HG03378 (cell line): ENCODE measurements around the gene PIH1D1.

Source experiments
- ATAC-seq: cut with Tn5 transposase; IDR thresholded peaks from one replicate; pipeline ENCODE4 v1.9.1; 2021; ENCODE audit warnings: mild to moderate bottlenecking, moderate library complexity; ENCODE audit not compliant: unreplicated experiment

Gene PIH1D1

GRCh38 chr19:49436381-49437017 is 15.1 kb downstream of the PIH1D1 start:
- ATAC-seq, result no peak

DNA sequence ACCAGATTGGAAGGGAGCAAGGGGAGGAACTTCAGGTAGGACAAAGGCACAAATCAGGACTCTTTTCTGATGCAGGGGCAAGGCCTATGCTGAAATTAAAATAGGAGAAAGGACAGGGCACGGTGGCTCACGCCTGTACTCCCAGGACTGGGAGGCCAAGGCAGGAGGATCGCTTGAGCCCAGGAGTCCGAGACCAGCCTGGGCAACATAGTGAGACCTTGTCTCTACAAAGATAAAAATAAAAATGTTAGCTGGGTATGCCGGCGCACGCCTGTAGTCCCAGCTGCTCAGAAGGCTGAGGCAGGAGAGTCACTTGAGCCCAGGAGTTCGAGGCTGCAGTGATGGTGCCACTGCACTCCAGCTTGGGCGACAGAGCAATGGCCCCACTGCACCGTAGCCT is 15.9 kb downstream of the PIH1D1 start:
- no peak for ATAC-seq

- no peak for ATAC-seq
These were observed 16.6 kb downstream of the PIH1D1 start for GRCh38 chr19:49434907-49435583.

- no peak for ATAC-seq
These were observed 18.2 kb downstream of the PIH1D1 start for GRCh38 chr19:49433240-49433901.

GRCh38 chr19:49432141-49433073 is 19.2 kb downstream of the PIH1D1 start:
- ATAC-seq, result no peak

GRCh38 chr19:49431330-49431749 is 20.3 kb downstream of the PIH1D1 start:
- no peak for ATAC-seq

DNA sequence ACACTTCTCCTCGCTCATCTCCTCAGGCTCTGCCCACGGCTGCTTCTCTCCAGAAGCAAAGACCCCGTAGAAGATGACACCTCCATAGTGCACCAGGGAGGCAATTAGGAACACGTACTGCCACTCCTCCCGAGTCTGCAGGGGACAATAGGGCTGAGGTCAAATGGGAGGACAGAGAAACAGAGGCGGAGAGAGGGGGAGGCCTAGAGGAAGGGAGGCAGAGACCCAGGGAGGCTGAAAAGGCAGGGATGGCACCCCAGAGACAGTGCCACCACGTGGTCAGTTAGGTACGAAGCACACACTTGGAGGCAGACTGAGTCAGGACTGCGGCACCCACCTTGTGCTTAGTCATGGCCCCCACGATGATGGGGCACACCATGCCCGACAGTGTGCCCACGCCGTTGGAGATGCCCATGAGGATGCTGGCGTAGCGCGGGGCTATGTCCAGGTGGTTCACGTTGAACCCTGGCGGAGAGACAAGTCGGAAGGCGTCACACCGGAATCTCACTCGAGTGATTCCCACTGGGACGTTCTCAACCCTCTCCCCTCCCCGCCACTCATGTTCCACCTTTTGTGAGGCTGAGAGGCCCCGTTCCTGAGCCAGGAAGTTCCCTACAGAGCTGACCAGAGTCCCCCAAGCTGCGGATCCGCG is 20.8 kb downstream of the PIH1D1 start:
- no peak for ATAC-seq

DNA sequence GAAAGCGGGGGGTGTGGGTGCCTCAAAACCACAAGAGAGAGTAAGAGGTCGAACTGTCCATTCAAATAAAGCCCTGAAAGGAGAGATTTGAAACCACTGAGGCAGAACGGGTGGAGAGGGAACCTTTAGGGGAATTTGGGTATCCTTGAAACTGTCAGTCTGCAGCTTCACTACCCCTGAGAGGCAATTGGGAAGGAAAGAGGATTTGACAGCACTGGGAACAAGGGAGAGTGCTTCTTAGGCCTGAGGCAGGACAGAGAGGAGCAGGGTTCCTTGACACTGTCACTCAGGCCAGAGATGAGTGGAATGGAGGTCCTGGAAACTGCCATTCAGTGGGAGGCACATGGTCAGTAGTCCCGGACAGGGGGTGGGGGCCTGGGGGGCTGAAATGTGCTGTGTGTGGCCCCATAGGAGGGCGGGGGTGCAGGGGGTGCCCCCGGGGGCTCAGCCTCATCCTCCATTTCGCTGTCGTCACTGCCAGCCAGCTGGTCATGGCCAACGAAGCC is 21.4 kb downstream of the PIH1D1 start:
- no peak for ATAC-seq

DNA sequence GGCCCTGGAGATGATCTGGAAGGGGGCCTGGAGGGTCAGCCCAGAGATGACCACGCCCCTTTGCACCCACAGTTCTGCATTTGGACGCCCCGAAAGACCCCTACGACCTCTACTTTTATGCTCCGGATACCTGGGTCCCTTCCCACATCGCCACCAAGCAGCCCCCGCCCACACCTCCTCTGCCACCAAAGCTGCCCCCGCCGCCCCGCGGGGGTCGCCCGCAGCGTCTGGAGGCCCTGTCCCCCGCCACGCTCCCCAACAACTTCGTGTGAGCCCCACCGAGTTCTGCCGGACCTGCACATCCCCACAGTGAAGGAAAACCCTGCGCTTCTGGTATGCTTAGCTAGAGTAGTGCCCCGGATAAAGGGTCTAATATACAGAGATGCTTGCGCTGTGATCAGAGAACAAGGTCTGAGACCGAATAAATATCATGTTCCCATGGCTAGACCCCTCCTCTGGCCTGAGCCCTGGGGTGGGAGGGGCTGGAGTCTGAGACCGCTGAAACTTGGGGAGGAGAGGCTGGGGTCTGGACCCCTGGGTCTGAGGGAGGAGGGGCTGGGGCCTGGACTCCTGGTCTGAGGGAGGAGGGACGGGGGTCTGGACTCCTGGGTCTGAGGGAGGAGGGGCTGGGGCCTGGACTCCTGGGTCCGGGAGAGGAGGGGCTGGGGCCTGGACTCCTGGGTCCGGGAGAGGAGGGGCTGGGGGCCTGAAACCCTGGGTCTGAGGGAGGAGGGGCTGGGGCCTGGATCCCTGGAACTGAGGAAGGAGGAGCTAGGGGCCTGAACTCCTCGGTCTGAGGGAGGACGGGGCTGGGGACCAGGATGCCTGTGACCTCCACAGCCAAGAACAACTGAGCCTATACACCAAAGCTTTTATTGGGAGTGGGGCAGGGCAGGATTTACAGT is 22.8 kb downstream of the PIH1D1 start:
- no peak for ATAC-seq

- no peak for ATAC-seq
These were observed 23.6 kb downstream of the PIH1D1 start for GRCh38 chr19:49427855-49428546.

DNA sequence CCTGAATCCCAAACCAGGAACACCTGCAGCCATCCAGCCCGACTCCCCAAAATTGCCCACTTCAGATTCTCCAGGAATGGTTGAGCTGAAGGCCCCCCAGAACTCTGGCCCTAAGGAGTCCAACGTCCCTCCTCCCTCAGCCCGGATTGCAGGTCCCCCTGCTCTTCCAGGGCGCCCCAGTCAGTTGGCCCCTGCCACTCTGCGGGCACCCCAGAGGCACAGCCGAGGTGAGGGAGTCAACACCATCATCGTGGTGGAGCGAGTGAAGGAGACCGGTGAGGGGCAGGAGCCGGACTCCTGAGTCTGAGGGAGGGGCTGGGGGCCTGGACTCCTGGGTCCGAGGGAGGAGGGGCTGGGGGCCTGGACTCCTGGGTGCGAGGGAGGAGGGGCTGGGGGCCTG is 24.3 kb downstream of the PIH1D1 start:
- no peak for ATAC-seq

DNA sequence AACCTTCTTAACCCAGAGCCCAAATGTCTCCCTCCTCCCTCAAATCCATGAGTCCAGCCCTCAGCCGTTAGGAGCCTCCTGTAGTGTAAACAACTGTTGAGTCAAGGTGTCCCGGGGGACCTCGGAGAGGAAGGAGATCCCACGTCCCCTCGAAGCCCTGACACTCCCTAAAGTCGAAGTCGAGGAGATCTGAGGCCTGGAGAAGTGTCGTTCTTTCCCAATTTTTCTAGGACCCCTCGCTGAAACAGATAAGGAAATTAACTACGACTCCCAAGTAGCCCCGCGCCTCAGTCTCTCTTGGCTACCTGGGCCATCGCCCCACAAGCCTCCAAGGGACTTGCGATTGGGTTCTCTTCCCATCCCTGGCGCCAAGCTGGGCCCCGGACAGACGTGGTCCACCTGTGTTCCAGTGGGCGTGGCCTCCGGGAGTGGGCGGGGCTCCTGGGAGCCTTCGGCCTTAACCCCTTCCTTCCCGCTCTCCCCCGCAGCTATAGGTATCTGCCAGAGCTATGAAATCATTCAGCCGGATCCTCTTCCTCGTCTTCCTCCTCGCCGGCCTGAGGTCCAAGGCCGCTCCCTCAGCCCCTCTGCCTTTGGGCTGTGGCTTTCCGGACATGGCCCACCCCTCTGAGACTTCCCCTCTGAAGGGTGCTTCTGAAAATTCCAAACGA is 25.6 kb downstream of the PIH1D1 start:
- no peak for ATAC-seq

GRCh38 chr19:49425178-49425577 is 26.4 kb downstream of the PIH1D1 start, which contains the start of gene GFY:
TSS of gene GFY (plus strand) at chr19:49425388. CDS start at chr19:49426431, 1,043 bp downstream.
- ATAC-seq, result no peak

DNA sequence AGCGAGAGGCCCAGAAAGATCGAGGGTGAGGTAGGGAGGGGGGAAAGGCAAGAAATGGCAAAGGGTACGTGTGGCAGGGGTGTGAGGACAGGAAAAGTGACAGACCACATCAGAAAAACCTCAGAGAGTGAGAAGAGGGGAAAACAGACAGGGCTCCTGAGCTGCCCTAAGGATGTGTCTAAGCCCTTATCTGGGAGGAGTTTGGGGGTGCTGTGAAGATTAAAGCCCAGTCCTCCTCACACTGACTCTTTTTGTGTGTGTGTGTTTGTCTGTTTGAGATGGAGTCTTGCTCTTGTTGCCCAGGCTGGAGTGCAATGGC is 27.7 kb downstream of the PIH1D1 start:
- no peak for ATAC-seq

DNA sequence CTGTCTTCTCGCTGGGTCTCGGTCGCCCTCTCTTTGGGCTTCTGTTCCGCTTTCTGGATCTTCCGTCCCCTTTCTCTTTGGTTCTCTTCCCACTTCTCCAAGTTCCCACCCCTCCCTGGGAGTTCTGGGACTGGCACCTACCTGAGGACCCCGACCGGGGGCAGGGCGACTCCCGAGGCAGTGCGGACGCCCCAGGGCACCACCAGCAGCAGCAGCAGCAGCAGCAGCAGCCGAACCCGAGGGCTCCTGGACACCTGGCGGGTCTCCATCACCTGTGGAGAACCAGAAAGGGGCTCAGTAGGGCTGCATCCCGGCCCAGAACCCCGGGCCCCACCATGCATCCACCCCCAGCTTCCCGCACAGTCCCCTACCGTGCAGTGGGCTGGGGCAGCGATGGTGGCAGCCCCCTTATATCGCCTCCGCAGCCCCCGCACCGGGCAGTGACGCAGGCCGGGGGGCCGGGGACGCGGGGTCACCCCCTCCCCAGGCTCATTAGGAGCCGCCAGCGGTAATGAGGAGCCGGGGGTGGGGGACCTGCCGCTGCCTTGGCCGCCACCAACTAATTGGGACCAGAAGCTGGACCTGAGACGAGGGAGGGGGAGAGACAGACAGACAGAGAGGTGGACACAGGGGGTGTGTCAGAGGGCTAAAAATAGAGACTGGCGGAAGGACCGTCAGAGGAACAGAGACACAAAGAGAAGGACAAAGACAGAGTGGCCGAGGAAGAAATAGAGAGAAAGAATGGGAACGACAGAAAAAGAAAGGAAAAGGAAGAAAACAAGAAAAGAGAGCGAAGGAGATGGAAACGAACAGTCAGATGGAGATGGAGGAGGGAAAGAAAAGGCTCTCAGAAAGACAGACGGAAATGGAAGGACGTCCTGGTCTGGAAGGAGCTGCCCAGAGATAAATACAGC is 28.3 kb downstream of the PIH1D1 start, which contains the start of gene PTH2:
Gene PTH2 (minus strand): TSS at position 371 of the 914 bp plus-strand sequence. CDS start 102 bp downstream, at position 269.
- no peak for ATAC-seq

DNA sequence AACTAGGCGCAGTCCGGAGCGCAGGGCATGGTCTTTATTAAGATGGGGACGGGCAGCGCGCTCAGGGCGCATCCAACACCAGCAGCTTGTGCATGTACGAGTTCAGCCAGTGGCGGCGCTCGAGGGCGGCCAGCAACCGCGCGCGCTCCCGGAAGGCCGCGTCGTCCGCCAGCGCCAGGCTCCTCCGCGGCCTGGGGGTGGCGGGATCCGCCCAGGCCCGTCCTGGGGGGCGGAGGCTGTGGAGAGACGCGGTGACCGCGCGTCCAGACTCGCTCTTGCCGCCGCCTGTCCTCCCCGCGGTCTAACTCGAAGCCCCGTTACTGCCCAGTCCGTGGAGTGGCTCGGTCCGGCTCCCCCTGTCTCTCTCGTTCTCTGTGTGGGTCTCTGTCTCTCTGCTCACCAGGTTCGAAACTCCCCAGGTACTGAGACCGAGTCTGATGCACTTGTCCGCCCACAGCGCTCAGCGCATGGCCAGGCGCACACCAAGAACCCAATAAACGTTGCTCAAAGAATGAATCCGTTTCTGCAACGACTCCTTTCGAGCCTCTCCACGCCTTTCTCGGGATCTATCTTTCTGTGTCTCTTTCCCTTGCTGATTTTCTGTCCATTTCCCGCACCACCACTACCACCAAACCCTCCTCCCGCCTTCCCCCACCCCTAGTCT is 29.1 kb downstream of the PIH1D1 start:
- no peak for ATAC-seq

DNA sequence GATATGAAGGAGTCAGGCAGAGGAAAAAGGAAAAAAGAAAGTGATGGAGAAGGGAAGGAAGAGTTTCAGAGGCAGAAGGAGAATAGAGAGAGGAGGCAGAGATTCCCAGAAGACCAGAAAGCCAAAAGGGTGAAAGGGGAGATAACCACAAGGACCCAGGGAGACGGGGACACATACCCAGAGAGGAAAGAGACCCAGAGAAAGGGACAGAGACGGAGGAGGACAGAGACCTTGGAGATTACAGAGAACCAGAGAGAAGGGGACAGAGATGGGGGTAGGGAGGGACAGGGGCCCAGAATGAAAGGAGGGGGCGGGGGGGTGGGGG is 29.8 kb downstream of the PIH1D1 start:
- no peak for ATAC-seq
